Left ventricle myocardium inferior (tissue), 1 donor: ENCODE measurements around the gene ERICH6. TPM values are rescaled to one million over a fixed set of nuclear protein-coding genes. Genes with fewer than 3 reads are reported as not detected.
A peak's percentile ranks its signal among the peaks of the same experiment; 100 is the strongest.

ENCODE experiments used
- DNase-seq: peaks from one replicate; pipeline ENCODE4 v3.0.0-alpha.2; 2020
- H3K27ac ChIP-seq: fragments of 200-600 bp; replicated peaks from 2 replicates; pipeline ENCODE4 v1.8.0; 2021
- H3K27me3 ChIP-seq: fragments of 200-600 bp; 2 replicates; pipeline ENCODE4 v1.8.0; 2021; ENCODE audit warnings: low read depth
- H3K36me3 ChIP-seq: fragments of 200-600 bp; 2 replicates; pipeline ENCODE4 v1.8.0; 2021
- H3K4me1 ChIP-seq: fragments of 200-600 bp; 2 replicates; pipeline ENCODE4 v1.8.0; 2021
- H3K4me3 ChIP-seq: fragments of 200-600 bp; 2 replicates; pipeline ENCODE4 v1.8.0; 2021; ENCODE audit warnings: mild to moderate bottlenecking, moderate library complexity
- H3K9me3 ChIP-seq: fragments of 200-600 bp; replicated peaks from 2 replicates; pipeline ENCODE4 v1.8.0; 2021
- CTCF ChIP-seq: fragments of 200-600 bp; IDR thresholded peaks from 2 replicates; pipeline ENCODE4 v1.8.0; 2021; ENCODE audit warnings: antibody characterized with exemption, mild to moderate bottlenecking, borderline replicate concordance
- intact Hi-C: fragments of 100-400 bp; cut with micrococcal nuclease; formaldehyde crosslinking; loops from one replicate; pipeline ENCODE4 v1.11.0; 2022
- total RNA-seq: library from RNA; stranded (reverse); fragmentation: NEBNext Ultra II Directional; extraction: Animal tissue kit (Norgen Biotek cat#: 25700); gene quantifications from one replicate; pipeline ENCODE4 v1.2.1, GENCODE V29; 2021
- donor health status: DM: no; HTN: yes; CAD: no; lungs with severe emphysema.

Gene ERICH6
- total RNA-seq, 1 donor from 2014 or later, result 0.55 TPM

GRCh38 chr3:150725548-150725947 lies 21.8 kb upstream of the ERICH6 start:
- Histone ChIP-seq H3K27ac (no peak overlapping the region), H3K4me1 (peaks cover 22% of the 10 kb centered on the region), H3K27me3 (no peaks in the 10 kb centered on the region), H3K36me3 (no peaks in the 10 kb centered on the region), H3K9me3 (no peaks in the 10 kb centered on the region), H3K4me3 (no peak overlapping the region)
- intact Hi-C loops, result loop anchor here (10.0 kb wide), 1 partner anchor 419 kb away; no protein-coding TSS in a partner anchor
- no peak for TF ChIP-seq CTCF
- DNase-seq, result no peak

GRCh38 chr3:150723946-150724345 lies 20.2 kb upstream of the ERICH6 start:
- H3K4me1 ChIP-seq, result peaks cover 18% of the 10 kb centered on the region
- no peak overlapping the region for H3K4me3 ChIP-seq
- H3K27ac ChIP-seq, result no peak overlapping the region
- DNase-seq, result no peak
- H3K36me3 ChIP-seq, result no peaks in the 10 kb centered on the region
- no peaks in the 10 kb centered on the region for H3K27me3 ChIP-seq
- no peaks in the 10 kb centered on the region for H3K9me3 ChIP-seq
- no peak for TF ChIP-seq CTCF
- intact Hi-C loops, result loop anchor here (5.0 to 10.0 kb wide), 2 partner anchors 143 to 421 kb away; no protein-coding TSS in a partner anchor

- intact Hi-C loops, result loop anchor here (5.0 to 10.0 kb wide), 2 partner anchors 145 to 423 kb away; no protein-coding TSS in a partner anchor
- Histone ChIP-seq H3K9me3 (no peaks in the 10 kb centered on the region), H3K27ac (no peak overlapping the region), H3K27me3 (no peaks in the 10 kb centered on the region), H3K36me3 (no peaks in the 10 kb centered on the region), H3K4me1 (peaks cover 5% of the 10 kb centered on the region), H3K4me3 (no peak overlapping the region)
- no peak for TF ChIP-seq CTCF
- no peak for DNase-seq
Measured at GRCh38 chr3:150722267-150722666, 18.5 kb upstream of the ERICH6 start.

GRCh38 chr3:150721285-150722130 lies 17.8 kb upstream of the ERICH6 start:
- peak; percentile 89 for TF ChIP-seq CTCF
- Histone ChIP-seq H3K4me1 (peaks cover 5% of the 10 kb centered on the region), H3K27me3 (no peaks in the 10 kb centered on the region), H3K9me3 (peaks cover 3% of the 10 kb centered on the region), H3K27ac (no peak overlapping the region), H3K4me3 (peak overlapping the region; percentile 17), H3K36me3 (no peaks in the 10 kb centered on the region)
- intact Hi-C loops, result loop anchor here (5.0 to 10.0 kb wide), 2 partner anchors 146 to 423 kb away; no protein-coding TSS in a partner anchor
- DNase-seq, result no peak

- Histone ChIP-seq H3K4me3 (no peak overlapping the region), H3K4me1 (peaks cover 5% of the 10 kb centered on the region), H3K27ac (no peak overlapping the region), H3K36me3 (no peaks in the 10 kb centered on the region), H3K27me3 (no peaks in the 10 kb centered on the region), H3K9me3 (peaks cover 13% of the 10 kb centered on the region)
- TF ChIP-seq CTCF, result no peak
- intact Hi-C loops, result loop anchor here (5.0 to 10.0 kb wide), 2 partner anchors 147 to 424 kb away; no protein-coding TSS in a partner anchor
- no peak for DNase-seq
Measured at GRCh38 chr3:150720444-150720843, 16.7 kb upstream of the ERICH6 start.
